HepG2 (cell line): ENCODE measurements around the gene MADD. TPM values are rescaled to one million over a fixed set of nuclear protein-coding genes. Genes with fewer than 3 reads are reported as not detected.
A peak's percentile ranks its signal among the peaks of the same experiment; 100 is the strongest.

ENCODE experiments used
- E2F1 ChIP-seq: sonication (generic); formaldehyde crosslinking; IDR thresholded peaks from 2 replicates; pipeline ENCODE4 v1.5.0; 2020; ENCODE audit warnings: missing genetic modification reagents
- EP300 ChIP-seq, 3 experiments: sonication (generic) in 1 of 3; formaldehyde crosslinking in 1 of 3; IDR thresholded peaks; 2 replicates each; pipeline versions ENCODE4 v1.5.1 to v1.6.1; 2011 to 2020; ENCODE audit warnings: low read depth in 2 of 3, low read length in 2 of 3, borderline replicate concordance in 1 of 3, improper control_type of control experiment in 1 of 3, mild to moderate bottlenecking in 1 of 3, missing genetic modification reagents in 1 of 3, moderate library complexity in 1 of 3
- FOXC1 ChIP-seq: sonication (generic); formaldehyde crosslinking; IDR thresholded peaks from 2 replicates; pipeline ENCODE4 v1.8.0; 2022; ENCODE audit warnings: mild to moderate bottlenecking, missing genetic modification reagents, borderline replicate concordance
- HHEX ChIP-seq: IDR thresholded peaks from 2 replicates; pipeline ENCODE4 v1.6.1; 2016; ENCODE audit warnings: control low read depth
- HINFP ChIP-seq: sonication (generic); formaldehyde crosslinking; IDR thresholded peaks from 2 replicates; pipeline ENCODE4 v1.4.0; 2020; ENCODE audit warnings: low read depth, mild to moderate bottlenecking, missing genetic modification reagents
- HMGXB4 ChIP-seq, 2 experiments: sonication (generic) in 1 of 2; formaldehyde crosslinking in 1 of 2; IDR thresholded peaks; 2 replicates each; pipeline versions ENCODE4 v1.4.0 to v1.6.1; 2018 to 2020; ENCODE audit warnings: missing genetic modification reagents in 2 of 2, borderline replicate concordance in 1 of 2, low read depth in 1 of 2, mild to moderate bottlenecking in 1 of 2, missing biosample characterization in 1 of 2
- KLF16 ChIP-seq, 2 experiments: sonication (generic) in 1 of 2; formaldehyde crosslinking in 1 of 2; IDR thresholded peaks; 2 replicates each; pipeline versions ENCODE4 v1.6.1 to v1.8.0; 2016 to 2023; ENCODE audit warnings: missing genetic modification reagents in 2 of 2, missing compliant biosample characterization in 1 of 2
- NAIF1 ChIP-seq: sonication (generic); formaldehyde crosslinking; IDR thresholded peaks from 2 replicates; pipeline ENCODE4 v1.5.0; 2020; ENCODE audit warnings: mild to moderate bottlenecking, missing genetic modification reagents, borderline replicate concordance
- RERE ChIP-seq: IDR thresholded peaks from 2 replicates; pipeline ENCODE4 v1.6.1; 2016; ENCODE audit warnings: low read depth, missing genetic modification reagents, missing compliant biosample characterization
- RXRA ChIP-seq: sonication (generic); formaldehyde crosslinking; IDR thresholded peaks from 2 replicates; pipeline ENCODE4 v1.5.1; 2020; ENCODE audit warnings: missing genetic modification reagents
- THAP9 ChIP-seq: sonication (generic); formaldehyde crosslinking; IDR thresholded peaks from 2 replicates; pipeline ENCODE4; 2020; ENCODE audit warnings: missing genetic modification reagents, mild to moderate bottlenecking, borderline replicate concordance
- ZFP1 ChIP-seq: IDR thresholded peaks from 2 replicates; pipeline ENCODE4 v1.6.1; 2016
- ZFP90 ChIP-seq: sonication (generic); formaldehyde crosslinking; IDR thresholded peaks from 2 replicates; pipeline ENCODE4 v1.8.0; 2022; ENCODE audit warnings: missing genetic modification reagents, mild to moderate bottlenecking, inconsistent platforms, borderline replicate concordance
- ZNF3 ChIP-seq: IDR thresholded peaks from 2 replicates; pipeline ENCODE4 v1.7.0; 2017; ENCODE audit warnings: inconsistent platforms
- ZNF772 ChIP-seq: sonication (generic); formaldehyde crosslinking; IDR thresholded peaks from 2 replicates; pipeline ENCODE4 v1.5.0; 2020; ENCODE audit warnings: mild to moderate bottlenecking, missing genetic modification reagents
- ZNF83 ChIP-seq: sonication (generic); formaldehyde crosslinking; IDR thresholded peaks from 2 replicates; pipeline ENCODE4 v1.4.0; 2020; ENCODE audit warnings: missing genetic modification reagents, mild to moderate bottlenecking, borderline replicate concordance
- polyA plus RNA-seq, 8 experiments: library from polyadenylated mRNA; depleted of rRNA in 3 of 8; stranded (reverse) in 7 of 8; unstranded in 1 of 8; fragments of >200 nt; fragmentation: Illumina TruSeq in 4 of 8; extraction: Trizol in 4 of 8; gene quantifications; 2 replicates each; pipeline versions ENCODE4 v1.2.1 to v1.2.3, GENCODE V29; 2011 to 2016; ENCODE audit warnings: low read depth in 4 of 8, missing spikeins in 1 of 8, mixed read lengths in 1 of 8; ENCODE audit not compliant: insufficient read depth in 1 of 8
- total RNA-seq, 5 experiments: library from RNA; depleted of rRNA; stranded (reverse); fragments of >200 nt; fragmentation: Illumina TruSeq; extraction: Trizol; gene quantifications; 2 replicates each; pipeline ENCODE4 v1.2.3, GENCODE V29; 2016; ENCODE audit warnings: low read depth in 1 of 5

The MADD gene
- total and polyA plus RNA-seq, 2 of the 13 experiments (the other 11 are each of a cell fraction or from before 2014, with no cell fraction given), result 18.0 to 29.2 TPM

GRCh38 chr11:47253660-47254059, 16.3 kb upstream of the MADD start (continued):
- TF ChIP-seq ZNF83 (CRISPR knock-in tag) (no peak), HHEX (no peak), FOXC1 (CRISPR knock-in tag) (no peak; the same call in 1 of the 2 replicates), RXRA (CRISPR knock-in tag) (no peak), KLF16 (CRISPR knock-in tag; IDR thresholded peaks at IDR 0.05) (no peak), ZFP1 (CRISPR knock-in tag) (no peak), THAP9 (CRISPR knock-in tag) (no peak), ZNF3 (CRISPR knock-in tag) (no peak), RERE (CRISPR knock-in tag) (no peak), ZFP90 (CRISPR knock-in tag) (no peak), NAIF1 (no peak), HMGXB4 (CRISPR knock-in tag; IDR thresholded peaks at IDR 0.05; ENCODE audit: borderline replicate concordance in 1 of 2, low read depth in 1 of 2) (0 out of 4 replicates have a peak, but pooled peaks of 1 of the 2 experiments have one; percentile 39), EP300 (IDR thresholded peaks at IDR 0.05; ENCODE audit: low read depth in 2 of 2, low read length in 2 of 2) (peak in 1 of 2 experiments; percentile 52; a peak in 1 of 4 replicates), EP300 (CRISPR knock-in tag; IDR thresholded peaks at IDR 0.05; ENCODE audit: borderline replicate concordance) (0 out of 2 replicates have a peak, but pooled peaks have one; percentile 7), HINFP (CRISPR knock-in tag) (no peak), ZNF772 (CRISPR knock-in tag) (no peak), E2F1 (no peak)
